ENCODE measurements around the gene RPH3AL. TPM values are rescaled to one million over a fixed set of nuclear protein-coding genes. Genes with fewer than 3 reads are reported as not detected.

The RPH3AL gene
- total and polyA plus RNA-seq, 10 of the 15 experiments (the other 5 are each of a cell fraction or from before 2014, with no cell fraction given) = 0.04 to 1.2 (median 0.47) TPM; not detected in 2

GRCh38 chr17:360092-360750 is 7.6 kb upstream of the RPH3AL start:
- FAIRE-seq (no peak), ATAC-seq (no peak), DNase-seq (ENCODE audit: low read depth, low spot score) (no peak)
- Histone ChIP-seq H3K9me3 (replicated peaks; ENCODE audit: control insufficient read depth, insufficient read depth, low read length) (no peaks in the 10 kb centered on the region; the same call in 2 of the 3 replicates), H3K4me1 (ENCODE audit: control insufficient read depth, insufficient read depth, low read length) (no peaks in the 10 kb centered on the region), H3K27ac (ENCODE audit: control insufficient read depth, insufficient read depth) (no peak overlapping the region), H3K27me3 (replicated peaks in 1 of 2; ENCODE audit: control insufficient read depth in 2 of 2, insufficient read depth in 2 of 2, low read length in 1 of 2) (no peaks in the 10 kb centered on the region), H4K20me1 (ENCODE audit: control insufficient read depth, insufficient read depth) (no peaks in the 10 kb centered on the region), H2AFZ (ENCODE audit: control insufficient read depth, low read depth, low read length) (no peak overlapping the region), H3K36me3 (ENCODE audit: control insufficient read depth in 2 of 2, insufficient read depth in 2 of 2, low read length in 1 of 2) (no peaks in the 10 kb centered on the region), H3K4me3 (no peak overlapping the region), H3K4me2 (ENCODE audit: control insufficient read depth, insufficient read depth) (no peak overlapping the region), H3K9ac (ENCODE audit: control insufficient read depth, insufficient read depth, low read length) (no peak overlapping the region), H3K79me2 (ENCODE audit: control insufficient read depth, insufficient read depth, low read length) (no peaks in the 10 kb centered on the region)
- in situ Hi-C loops (cut with MboI) (no loop called here), intact Hi-C loops (cut with micrococcal nuclease; ENCODE audit: unreplicated experiment) (no loop called here)
- no peak for TF ChIP-seq RBBP5 (conservative IDR thresholded peaks at IDR 0.05)
- TF ChIP-seq CHD4 (IDR thresholded peaks at IDR 0.05) = no peak
- TF ChIP-seq SMAD1 (IDR thresholded peaks at IDR 0.05; ENCODE audit: low read depth, partially characterized antibody) = no peak
- TF ChIP-seq RCOR1 (conservative IDR thresholded peaks at IDR 0.05; ENCODE audit: low read depth, low read length) = no peak
- TF ChIP-seq, protein P1, sequence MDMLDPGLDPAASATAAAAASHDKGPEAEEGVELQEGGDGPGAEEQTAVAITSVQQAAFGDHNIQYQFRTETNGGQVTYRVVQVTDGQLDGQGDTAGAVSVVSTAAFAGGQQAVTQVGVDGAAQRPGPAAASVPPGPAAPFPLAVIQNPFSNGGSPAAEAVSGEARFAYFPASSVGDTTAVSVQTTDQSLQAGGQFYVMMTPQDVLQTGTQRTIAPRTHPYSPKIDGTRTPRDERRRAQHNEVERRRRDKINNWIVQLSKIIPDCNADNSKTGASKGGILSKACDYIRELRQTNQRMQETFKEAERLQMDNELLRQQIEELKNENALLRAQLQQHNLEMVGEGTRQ (IDR thresholded peaks at IDR 0.05; ENCODE audit: borderline replicate concordance, low read depth, low read length) = no peak
- no peak for TF ChIP-seq ZNF207 (IDR thresholded peaks at IDR 0.05; ENCODE audit: borderline replicate concordance)
- TF ChIP-seq, protein P2, sequence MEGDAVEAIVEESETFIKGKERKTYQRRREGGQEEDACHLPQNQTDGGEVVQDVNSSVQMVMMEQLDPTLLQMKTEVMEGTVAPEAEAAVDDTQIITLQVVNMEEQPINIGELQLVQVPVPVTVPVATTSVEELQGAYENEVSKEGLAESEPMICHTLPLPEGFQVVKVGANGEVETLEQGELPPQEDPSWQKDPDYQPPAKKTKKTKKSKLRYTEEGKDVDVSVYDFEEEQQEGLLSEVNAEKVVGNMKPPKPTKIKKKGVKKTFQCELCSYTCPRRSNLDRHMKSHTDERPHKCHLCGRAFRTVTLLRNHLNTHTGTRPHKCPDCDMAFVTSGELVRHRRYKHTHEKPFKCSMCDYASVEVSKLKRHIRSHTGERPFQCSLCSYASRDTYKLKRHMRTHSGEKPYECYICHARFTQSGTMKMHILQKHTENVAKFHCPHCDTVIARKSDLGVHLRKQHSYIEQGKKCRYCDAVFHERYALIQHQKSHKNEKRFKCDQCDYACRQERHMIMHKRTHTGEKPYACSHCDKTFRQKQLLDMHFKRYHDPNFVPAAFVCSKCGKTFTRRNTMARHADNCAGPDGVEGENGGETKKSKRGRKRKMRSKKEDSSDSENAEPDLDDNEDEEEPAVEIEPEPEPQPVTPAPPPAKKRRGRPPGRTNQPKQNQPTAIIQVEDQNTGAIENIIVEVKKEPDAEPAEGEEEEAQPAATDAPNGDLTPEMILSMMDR (IDR thresholded peaks at IDR 0.05 in 2 of 3, conservative IDR thresholded peaks at IDR 0.05 in 1 of 3; ENCODE audit: control insufficient read depth in 2 of 3, extremely low read depth in 1 of 3, insufficient read depth in 1 of 3, low read depth in 3 of 3, low read length in 3 of 3) = no peak
- no peak for TF ChIP-seq ZNF384 (IDR thresholded peaks at IDR 0.05; ENCODE audit: borderline replicate concordance, low read depth, low read length)
- no peak for TF ChIP-seq ATF2 (IDR thresholded peaks at IDR 0.05; ENCODE audit: low read length)
- TF ChIP-seq, protein P3, sequence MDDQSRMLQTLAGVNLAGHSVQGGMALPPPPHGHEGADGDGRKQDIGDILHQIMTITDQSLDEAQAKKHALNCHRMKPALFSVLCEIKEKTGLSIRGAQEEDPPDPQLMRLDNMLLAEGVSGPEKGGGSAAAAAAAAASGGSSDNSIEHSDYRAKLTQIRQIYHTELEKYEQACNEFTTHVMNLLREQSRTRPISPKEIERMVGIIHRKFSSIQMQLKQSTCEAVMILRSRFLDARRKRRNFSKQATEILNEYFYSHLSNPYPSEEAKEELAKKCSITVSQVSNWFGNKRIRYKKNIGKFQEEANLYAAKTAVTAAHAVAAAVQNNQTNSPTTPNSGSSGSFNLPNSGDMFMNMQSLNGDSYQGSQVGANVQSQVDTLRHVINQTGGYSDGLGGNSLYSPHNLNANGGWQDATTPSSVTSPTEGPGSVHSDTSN (IDR thresholded peaks at IDR 0.05; ENCODE audit: insufficient replicate concordance, low read depth, low read length) = no peak
- no peak for TF ChIP-seq ZBTB4 (CRISPR knock-in tag; IDR thresholded peaks at IDR 0.05)
- no peak for TF ChIP-seq BRCA1 (IDR thresholded peaks at IDR 0.05; ENCODE audit: low read depth, low read length)
- TF ChIP-seq SREBF2 (IDR thresholded peaks at IDR 0.05; ENCODE audit: low read length) = no peak
- no peak for TF ChIP-seq SREBF1 (IDR thresholded peaks at IDR 0.05; ENCODE audit: low read length)
- no peak for TF ChIP-seq NR2C2 (IDR thresholded peaks at IDR 0.05; ENCODE audit: borderline replicate concordance, control insufficient read depth, insufficient read length, low read depth)
- BruUV-seq (replicated peaks) = no TSS peak
- ChIA-PET CTCF (no interaction called here), RAD21 (ENCODE audit: unreplicated experiment) (no interaction called here), POLR2A (no interaction called here), SMC1A (ENCODE audit: uncharacterized antibody, unreplicated experiment) (no interaction called here)
- WGBS (ENCODE audit: insufficient coverage, insufficient replicate concordance, low lambda C conversion rate, missing lambda C conversion rate) = 48% methylated on average over 20 of the region's 23 CpGs
